ENCODE data around the gene EFCAB6. TPM values are rescaled to one million over a fixed set of nuclear protein-coding genes. Genes with fewer than 3 reads are reported as not detected.

EFCAB6 gene
- total and polyA plus RNA-seq, 2 of the 4 experiments (the other 2 are of a cell fraction) = 0.44 to 1.1 TPM

DNA sequence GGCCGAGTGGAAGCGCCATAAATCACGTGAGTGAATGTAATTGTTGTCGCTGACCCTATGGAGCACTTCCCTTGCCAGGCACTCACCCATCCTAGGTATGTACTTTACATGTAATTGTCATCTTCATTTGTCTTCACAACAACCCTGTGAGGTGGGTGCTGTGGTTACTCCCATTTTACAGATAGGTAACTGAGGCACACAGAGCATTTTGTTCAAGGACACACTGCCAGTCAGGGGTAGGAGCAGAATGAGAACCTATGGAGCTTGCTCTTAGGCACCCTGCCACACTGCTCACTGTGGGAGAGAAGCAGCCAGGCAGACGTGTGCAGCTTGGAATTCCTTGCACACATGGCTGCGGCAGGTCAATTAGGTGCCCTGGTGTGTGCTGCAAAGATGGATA lies 785 bp upstream of the EFCAB6 start:
- Histone ChIP-seq H3K23ac (ENCODE audit: low read depth, low read length) (peak overlapping the region; percentile 87; the same call in 1 of the 2 replicates), H2AK5ac (ENCODE audit: low read depth, low read length) (peak overlapping the region; percentile 85), H4K8ac (ENCODE audit: low read depth in 2 of 2, low read length in 2 of 2) (peak overlapping the region; percentile 92 to 99), H3K14ac (replicated peaks; ENCODE audit: low read depth, low read length) (peak overlapping the region; percentile 98), H4K91ac (ENCODE audit: insufficient read depth, low read depth, low read length) (peak overlapping the region; percentile 74), H3K56ac (ENCODE audit: extremely low read depth, insufficient read depth, low read length) (peak overlapping the region; percentile 45; the same call in 1 of the 2 replicates), H2BK120ac (ENCODE audit: low read depth, low read length) (peak overlapping the region; percentile 28; the same call in 1 of the 2 replicates), H2AK9ac (replicated peaks; ENCODE audit: low read depth, low read length, poor library complexity) (peak overlapping the region; percentile 92), H3K79me1 (ENCODE audit: low read depth in 1 of 2, low read length in 2 of 2) (peaks cover 12 to 23% of the 10 kb centered on the region in 2 experiments), H2AFZ (replicated peaks; ENCODE audit: low read length, poor library complexity) (peak overlapping the region; percentile 99), H3K27ac (ENCODE audit: insufficient read depth, low read length) (peak overlapping the region; percentile 87), H3K36me3 (ENCODE audit: control insufficient read depth, insufficient read depth, low read length) (no peaks in the 10 kb centered on the region), H3K4me2 (ENCODE audit: low read depth, low read length) (peak overlapping the region; percentile 90), H2BK15ac (ENCODE audit: low read depth, low read length) (no peak overlapping the region), H4K5ac (ENCODE audit: low read depth, low read length) (peak overlapping the region; percentile 93), H3K4ac (ENCODE audit: low read depth, low read length) (peak overlapping the region; percentile 94), H2BK20ac (ENCODE audit: low read depth, low read length) (no peak overlapping the region), H3K4me1 (ENCODE audit: control insufficient read depth, insufficient read depth, low read length) (peaks cover 6% of the 10 kb centered on the region), H3K9ac (ENCODE audit: low read depth, low read length) (peak overlapping the region; percentile 87), H3K9me3 (ENCODE audit: control insufficient read depth, insufficient read depth, low read length) (no peaks in the 10 kb centered on the region), H3K4me3 (ENCODE audit: insufficient read depth, low read depth, low read length) (peak overlapping the region; percentile 58), H3K27me3 (ENCODE audit: control insufficient read depth, insufficient read depth, low read length) (no peaks in the 10 kb centered on the region), H3K18ac (ENCODE audit: low read depth, low read length) (no peak overlapping the region), H3K9me1 (ENCODE audit: insufficient read depth, low read length) (peaks cover 7% of the 10 kb centered on the region), H2BK5ac (ENCODE audit: low read depth, low read length, poor library complexity, severe bottlenecking) (peak overlapping the region; percentile 69), H4K20me1 (ENCODE audit: insufficient read depth, low read length) (no peaks in the 10 kb centered on the region)
- POLR2A ChIA-PET (ENCODE audit: unreplicated experiment) = no interaction called here
- dilution Hi-C loops (cut with HindIII; ENCODE audit: low sequenced_read_pairs, unreplicated experiment) (no loop called here), intact Hi-C loops (cut with micrococcal nuclease) (loop anchor here (5.0 kb wide), 1 partner anchor 551 kb away; no protein-coding TSS in a partner anchor), in situ Hi-C loops (cut with MboI; ENCODE audit: low sequenced_read_pairs) (no loop called here)
- CTCF ChIA-PET = no interaction called here
- ATAC-seq (ENCODE audit: low read depth) = no peak
- WGBS, 2 experiments (ENCODE audit: extremely low coverage in 2 of 2, insufficient read length in 1 of 2) = 57% methylated on average over 1 of the region's 6 CpGs; no CpG with 5 or more reads in 1 of the 2 experiments
- BruUV-seq (replicated peaks) = no TSS peak
- no peak for DNase-seq
- TF ChIP-seq SMC3 (IDR thresholded peaks at IDR 0.05; ENCODE audit: low read depth, low read length) (no peak), RAD21 (IDR thresholded peaks at IDR 0.05; ENCODE audit: low read length) (no peak), BHLHE40 (IDR thresholded peaks at IDR 0.05; ENCODE audit: low read depth, low read length) (no peak), NFE2L2 (IDR thresholded peaks at IDR 0.05; ENCODE audit: low read depth, low read length) (no peak), CEBPB (IDR thresholded peaks at IDR 0.05; ENCODE audit: low read depth, low read length) (no peak)
- TF ChIP-seq, protein P1, sequence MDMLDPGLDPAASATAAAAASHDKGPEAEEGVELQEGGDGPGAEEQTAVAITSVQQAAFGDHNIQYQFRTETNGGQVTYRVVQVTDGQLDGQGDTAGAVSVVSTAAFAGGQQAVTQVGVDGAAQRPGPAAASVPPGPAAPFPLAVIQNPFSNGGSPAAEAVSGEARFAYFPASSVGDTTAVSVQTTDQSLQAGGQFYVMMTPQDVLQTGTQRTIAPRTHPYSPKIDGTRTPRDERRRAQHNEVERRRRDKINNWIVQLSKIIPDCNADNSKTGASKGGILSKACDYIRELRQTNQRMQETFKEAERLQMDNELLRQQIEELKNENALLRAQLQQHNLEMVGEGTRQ (IDR thresholded peaks at IDR 0.05; ENCODE audit: low read depth, low read length) = no peak
